HG03442 (cell line): ENCODE data around the gene SCUBE2.

Experiments
- ATAC-seq: cut with Tn5 transposase; IDR thresholded peaks from one replicate; pipeline ENCODE4 v1.9.1; 2021; ENCODE audit warnings: mild to moderate bottlenecking, moderate library complexity; ENCODE audit not compliant: unreplicated experiment

SCUBE2 gene

GRCh38 chr11:8971924-8972316 lies 119.5 kb downstream of the SCUBE2 start:
- ATAC-seq = no peak

GRCh38 chr11:8971196-8971923 lies 120.0 kb downstream of the SCUBE2 start:
- no peak for ATAC-seq
